OCI-LY7 (cell line): ENCODE measurements around the gene SLF1. TPM values are rescaled to one million over a fixed set of nuclear protein-coding genes. Genes with fewer than 3 reads are reported as not detected.

ENCODE experiments used
- BruUV-seq: library from RNA; stranded (reverse); fragments of 400-500 nt; replicated peaks from 2 replicates; lab custom pipeline; 2021; lab: Mats Ljungman, UMichigan
- CTCF ChIA-PET: fragments of 300-600 bp; sonication (Branson Sonifier 250); formaldehyde crosslinking; loops from one replicate; lab custom pipeline; 2022; ENCODE audit warnings: antibody characterized with exemption; ENCODE audit not compliant: unreplicated experiment; lab: Charles Lee
- POLR2A ChIA-PET: fragments of 300-600 bp; sonication (Branson Sonifier 250); formaldehyde crosslinking; loops from one replicate; lab custom pipeline; 2022; ENCODE audit warnings: antibody characterized with exemption; lab: Charles Lee
- DNase-seq: peaks from one replicate; pipeline ENCODE4 v3.0.0-alpha.2; 2015; ENCODE audit warnings: low spot score
- H2AFZ ChIP-seq: fragments of 200-600 bp; sonication (generic), shearing (Covaris generic); 2 replicates; pipeline ENCODE4 v1.6.1; 2014; ENCODE audit warnings: mild to moderate bottlenecking, antibody characterized with exemption, low read length, moderate library complexity
- H3K27ac ChIP-seq: fragments of 200-600 bp; sonication (generic); 2 replicates; pipeline ENCODE4 v1.5.1; 2014; ENCODE audit warnings: mixed run types, low read depth, mild to moderate bottlenecking, moderate library complexity, low read length, inconsistent platforms; ENCODE audit not compliant: poor library complexity, severe bottlenecking
- H3K36me3 ChIP-seq: fragments of 200-600 bp; sonication (generic); 2 replicates; pipeline ENCODE4 v1.6.1; 2014; ENCODE audit warnings: mild to moderate bottlenecking, antibody characterized with exemption, low read length, moderate library complexity, mixed read lengths; ENCODE audit not compliant: insufficient read depth
- H3K4me1 ChIP-seq: fragments of 200-600 bp; sonication (generic); 2 replicates; pipeline ENCODE4 v1.5.1; 2014; ENCODE audit warnings: mild to moderate bottlenecking, low read length; ENCODE audit not compliant: insufficient read depth, poor library complexity, severe bottlenecking
- H3K4me2 ChIP-seq: fragments of 200-600 bp; sonication (generic); 2 replicates; pipeline ENCODE4 v1.6.1; 2014; ENCODE audit warnings: mild to moderate bottlenecking, low read length
- H3K4me3 ChIP-seq: fragments of 200-600 bp; sonication (generic); 2 replicates; pipeline ENCODE4 v1.5.1; 2014; ENCODE audit warnings: mild to moderate bottlenecking, low read depth, low read length; ENCODE audit not compliant: poor library complexity, severe bottlenecking
- H3K79me2 ChIP-seq: fragments of 200-600 bp; sonication (generic); 2 replicates; pipeline ENCODE4 v1.6.1; 2016; ENCODE audit warnings: low read depth, mild to moderate bottlenecking, low read length, moderate library complexity, mixed read lengths; ENCODE audit not compliant: insufficient read depth
- H3K9me2 ChIP-seq: fragments of 200-600 bp; sonication (generic); 2 replicates; pipeline ENCODE4 v1.6.1; 2016; ENCODE audit warnings: mild to moderate bottlenecking, low read length, mixed read lengths; ENCODE audit not compliant: insufficient read depth
- H3K9me3 ChIP-seq: fragments of 200-600 bp; sonication (generic); 2 replicates; pipeline ENCODE4 v1.6.1; 2014; ENCODE audit warnings: mild to moderate bottlenecking, mixed run types, low read length, mixed read lengths
- H4K20me1 ChIP-seq: fragments of 200-600 bp; sonication (generic); 2 replicates; pipeline ENCODE4 v1.6.1; 2014; ENCODE audit warnings: mild to moderate bottlenecking, antibody characterized with exemption, low read length, moderate library complexity, mixed read lengths; ENCODE audit not compliant: insufficient read depth
- EZH2phosphoT487 ChIP-seq: fragments of 200-600 bp; sonication (generic); IDR thresholded peaks from 2 replicates; pipeline ENCODE4 v1.6.1; 2018; ENCODE audit warnings: low read depth, borderline replicate concordance, mild to moderate bottlenecking, mixed run types, antibody characterized with exemption, low read length, moderate library complexity, mixed read lengths
- intact Hi-C: fragments of 100-400 bp; cut with micrococcal nuclease; formaldehyde crosslinking; loops from one replicate; pipeline ENCODE4 v1.10.0; 2022; ENCODE audit not compliant: unreplicated experiment
- total RNA-seq, 2 experiments: library from RNA; depleted of rRNA in 1 of 2; stranded (reverse); fragments of >200 nt in 1 of 2; shearing (Covaris generic) in 1 of 2; gene quantifications; 2 replicates each; pipeline ENCODE4 v1.2.3, GENCODE V29; 2014 to 2022
- TF ChIP-seq, protein P1 (sequence below): fragments of 200-600 bp; sonication (generic); conservative IDR thresholded peaks from 2 replicates; pipeline ENCODE4 v1.5.1; 2014; ENCODE audit warnings: mild to moderate bottlenecking, antibody characterized with exemption, low read length, moderate library complexity, mixed read lengths

The SLF1 gene
- total RNA-seq, 2 experiments from 2014 or later: 16.0 to 20.9 TPM

DNA sequence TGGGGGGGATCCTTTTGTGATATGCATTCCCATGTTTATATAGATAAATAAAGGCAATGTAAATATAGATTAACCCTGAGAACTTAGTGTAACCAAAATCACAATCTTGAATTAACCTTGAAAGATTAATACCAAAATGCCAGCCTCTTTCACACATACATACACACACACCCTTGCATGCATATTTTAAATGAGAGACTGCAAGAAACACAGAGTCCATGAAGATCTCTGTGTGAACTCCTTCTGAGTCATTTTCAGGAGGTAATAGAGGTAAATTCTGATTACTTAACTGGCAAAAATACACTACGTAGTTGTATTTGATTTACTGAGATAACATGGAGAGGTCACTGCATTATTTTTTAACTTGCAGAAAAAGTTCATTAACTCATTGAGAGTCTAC is 118.0 kb downstream of the SLF1 start:
- intact Hi-C loops: loop anchor here (5.0 kb wide), 1 partner anchor 1154 kb away; the partner anchor contains the start of genes NR2F1 and NR2F1-AS1
- H3K36me3 ChIP-seq: no peaks in the 10 kb centered on the region
- BruUV-seq: no TSS peak

DNA sequence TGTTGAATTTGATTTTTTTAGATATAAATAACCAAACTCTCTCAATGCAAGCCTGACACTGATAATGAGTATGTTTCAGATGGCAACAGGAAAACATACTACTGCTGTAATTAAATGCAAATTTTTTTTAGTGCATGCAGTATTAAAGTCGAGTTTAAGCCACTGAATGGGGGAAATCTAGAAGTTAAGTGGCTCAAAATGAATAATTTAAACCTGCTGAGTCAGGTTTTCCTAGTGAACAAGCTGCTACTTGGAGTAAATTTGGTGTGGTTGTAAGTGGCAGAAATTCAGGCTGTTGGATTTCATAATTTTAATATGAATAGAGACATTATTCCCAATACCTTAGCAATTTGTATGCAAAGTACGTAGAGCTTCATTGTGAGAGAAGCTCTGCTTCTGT is 121.8 kb downstream of the SLF1 start:
- Histone ChIP-seq H3K9me2 (no peaks in the 10 kb centered on the region), H3K4me3 (no peak overlapping the region), H3K36me3 (no peaks in the 10 kb centered on the region), H3K4me2 (no peak overlapping the region), H2AFZ (no peak overlapping the region), H4K20me1 (no peaks in the 10 kb centered on the region), H3K79me2 (no peaks in the 10 kb centered on the region), H3K27ac (no peak overlapping the region), H3K4me1 (peaks cover 9% of the 10 kb centered on the region), H3K9me3 (no peaks in the 10 kb centered on the region)
- ChIA-PET CTCF (no interaction called here), POLR2A (interaction anchor here (1.1 kb wide), 1 partner anchor 18 kb away, joined by 3 read pairs; no protein-coding TSS in a partner anchor)
- TF ChIP-seq, protein P1, sequence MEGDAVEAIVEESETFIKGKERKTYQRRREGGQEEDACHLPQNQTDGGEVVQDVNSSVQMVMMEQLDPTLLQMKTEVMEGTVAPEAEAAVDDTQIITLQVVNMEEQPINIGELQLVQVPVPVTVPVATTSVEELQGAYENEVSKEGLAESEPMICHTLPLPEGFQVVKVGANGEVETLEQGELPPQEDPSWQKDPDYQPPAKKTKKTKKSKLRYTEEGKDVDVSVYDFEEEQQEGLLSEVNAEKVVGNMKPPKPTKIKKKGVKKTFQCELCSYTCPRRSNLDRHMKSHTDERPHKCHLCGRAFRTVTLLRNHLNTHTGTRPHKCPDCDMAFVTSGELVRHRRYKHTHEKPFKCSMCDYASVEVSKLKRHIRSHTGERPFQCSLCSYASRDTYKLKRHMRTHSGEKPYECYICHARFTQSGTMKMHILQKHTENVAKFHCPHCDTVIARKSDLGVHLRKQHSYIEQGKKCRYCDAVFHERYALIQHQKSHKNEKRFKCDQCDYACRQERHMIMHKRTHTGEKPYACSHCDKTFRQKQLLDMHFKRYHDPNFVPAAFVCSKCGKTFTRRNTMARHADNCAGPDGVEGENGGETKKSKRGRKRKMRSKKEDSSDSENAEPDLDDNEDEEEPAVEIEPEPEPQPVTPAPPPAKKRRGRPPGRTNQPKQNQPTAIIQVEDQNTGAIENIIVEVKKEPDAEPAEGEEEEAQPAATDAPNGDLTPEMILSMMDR: no peak
- no peak for TF ChIP-seq EZH2phosphoT487
- no peak for DNase-seq
- intact Hi-C loops: no loop called here
- BruUV-seq: no TSS peak

More for the DNA sequence above, 118.0 kb downstream of the SLF1 start:
- no peaks in the 10 kb centered on the region for H3K9me2 ChIP-seq
- no peaks in the 10 kb centered on the region for H4K20me1 ChIP-seq
- CTCF ChIA-PET: interaction anchor here (1.7 kb wide), 1 partner anchor 212 kb away, joined by 5 read pairs; no protein-coding TSS in a partner anchor
- TF ChIP-seq EZH2phosphoT487: no peak
- TF ChIP-seq, protein P1: no peak
- H3K79me2 ChIP-seq: no peaks in the 10 kb centered on the region
- H3K27ac ChIP-seq: no peak overlapping the region
- no peak overlapping the region for H3K4me2 ChIP-seq
- no peak overlapping the region for H3K4me3 ChIP-seq
- no peaks in the 10 kb centered on the region for H3K9me3 ChIP-seq
- H3K4me1 ChIP-seq: peaks cover 4% of the 10 kb centered on the region
- no peak overlapping the region for H2AFZ ChIP-seq
- DNase-seq: no peak
- POLR2A ChIA-PET: interaction anchor here (0.6 kb wide), 1 partner anchor 262 kb away, joined by 3 read pairs; no protein-coding TSS in a partner anchor

DNA sequence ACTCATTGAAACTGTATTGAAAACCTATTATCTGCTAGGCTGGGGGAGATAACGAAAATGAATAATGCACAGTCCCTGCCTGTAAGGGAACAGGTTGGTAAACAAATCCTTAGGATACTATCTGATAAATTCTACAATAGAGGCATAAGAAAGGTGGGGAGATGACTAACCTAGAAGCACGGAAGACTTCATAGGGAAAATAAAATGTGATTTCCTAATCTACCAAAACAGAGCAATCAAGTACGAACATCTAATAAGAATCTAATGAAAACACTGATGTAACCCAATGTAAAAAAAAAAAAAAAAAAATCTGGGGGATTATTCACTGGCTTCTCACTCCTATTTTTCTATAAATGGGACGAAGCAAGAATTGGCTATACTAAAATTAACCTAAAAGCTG is 124.4 kb downstream of the SLF1 start:
- POLR2A ChIA-PET: interaction anchor here (0.7 to 1.2 kb wide), 4 partner anchors 10 to 1824 kb away, joined by 3 to 8 read pairs (median 4); no protein-coding TSS in a partner anchor
- peaks cover 33% of the 10 kb centered on the region for H3K4me1 ChIP-seq
- H3K79me2 ChIP-seq: no peaks in the 10 kb centered on the region
- no peak overlapping the region for H3K4me2 ChIP-seq
- BruUV-seq: no TSS peak
- no peak overlapping the region for H3K27ac ChIP-seq
- no peaks in the 10 kb centered on the region for H3K9me3 ChIP-seq
- no peak overlapping the region for H2AFZ ChIP-seq
- no peak for TF ChIP-seq EZH2phosphoT487
- TF ChIP-seq, protein P1: no peak
- CTCF ChIA-PET: no interaction called here
- H3K9me2 ChIP-seq: no peaks in the 10 kb centered on the region
- intact Hi-C loops: no loop called here
- no peak overlapping the region for H3K4me3 ChIP-seq
- no peak for DNase-seq
- H4K20me1 ChIP-seq: no peaks in the 10 kb centered on the region
- H3K36me3 ChIP-seq: no peaks in the 10 kb centered on the region
